H1 (cell line): ENCODE data around the gene UBAP1L. TPM values are rescaled to one million over a fixed set of nuclear protein-coding genes. Genes with fewer than 3 reads are reported as not detected.

Experiments used
- GABPA ChIP-seq: IDR thresholded peaks from 2 replicates; pipeline ENCODE4 v1.6.1; 2011; ENCODE audit warnings: mild to moderate bottlenecking, low read length, moderate library complexity, borderline replicate concordance; ENCODE audit not compliant: insufficient read depth
- KDM4A ChIP-seq: IDR thresholded peaks from one replicate; pipeline ENCODE4 v1.7.1; 2012; ENCODE audit warnings: low read depth, mild to moderate bottlenecking, moderate library complexity, low read length, inconsistent platforms; ENCODE audit not compliant: severe bottlenecking
- MAX ChIP-seq: IDR thresholded peaks from 2 replicates; pipeline ENCODE4 v1.6.1; 2012; ENCODE audit warnings: inconsistent platforms
- NANOG ChIP-seq: IDR thresholded peaks from 2 replicates; pipeline ENCODE4 v1.6.1; 2011; ENCODE audit warnings: low read length, low read depth, mild to moderate bottlenecking, inconsistent platforms; ENCODE audit not compliant: insufficient read depth, poor library complexity, severe bottlenecking
- RAD21 ChIP-seq, 2 experiments: IDR thresholded peaks in 1 of 2; conservative IDR thresholded peaks in 1 of 2; 2 replicates each; pipeline ENCODE4 v1.6.1; 2011; ENCODE audit warnings: low read depth in 2 of 2, low read length in 2 of 2, improper control_type of control experiment in 1 of 2, inconsistent platforms in 1 of 2, mild to moderate bottlenecking in 1 of 2, moderate library complexity in 1 of 2
- USF2 ChIP-seq: IDR thresholded peaks from 2 replicates; pipeline ENCODE4 v1.6.1; 2011; ENCODE audit warnings: low read length, improper control_type of control experiment
- polyA plus RNA-seq, 7 experiments: library from polyadenylated mRNA; depleted of rRNA in 3 of 7; stranded (reverse) in 5 of 7; unstranded in 2 of 7; fragments of >200 nt in 5 of 7; fragments of 200-250 nt in 2 of 7; gene quantifications; 1 replicate in 5 of 7; 2 replicates in 1 of 7; 4 replicates in 1 of 7; pipeline versions ENCODE4 v1.2.1 to v1.2.3, GENCODE V29; 2011 to 2013; ENCODE audit warnings: missing spikeins in 2 of 7, mixed read lengths in 2 of 7
- total RNA-seq: library from RNA; stranded (reverse); fragmentation: NEBNext Ultra II Directional; extraction: Animal tissue kit (Norgen Biotek cat#: 25700); gene quantifications from 2 replicates; pipeline ENCODE4 v1.2.1, GENCODE V29; 2021

UBAP1L gene
- total and polyA plus RNA-seq, 2 of the 8 experiments (the other 6 are each of a cell fraction or from before 2014, with no cell fraction given) = 0.67 to 1.7 TPM

GRCh38 chr15:65095011-65095746 is 19.8 kb downstream of the UBAP1L start (continued):
- no peak for TF ChIP-seq MAX
- no peak for TF ChIP-seq NANOG
- no peak for TF ChIP-seq USF2
- no peak for TF ChIP-seq KDM4A
- TF ChIP-seq RAD21 (IDR thresholded peaks at IDR 0.05 in 1 of 2, conservative IDR thresholded peaks at IDR 0.05 in 1 of 2; ENCODE audit: low read depth in 2 of 2, low read length in 2 of 2) = no peak
- no peak for TF ChIP-seq GABPA
